Mucosa of descending colon (tissue), 3 donors: ENCODE measurements around the gene PUDP. TPM values are rescaled to one million over a fixed set of nuclear protein-coding genes. Genes with fewer than 3 reads are reported as not detected.

Experiments
- ATAC-seq: fragments of 200-7000 bp; cut with Tn5 transposase; one replicate; pipeline ENCODE4 v1.9.1; 2020; ENCODE audit warnings: mild to moderate bottlenecking, moderate library complexity
- DNase-seq, 3 donors: peaks; one replicate each; pipeline ENCODE4 v3.0.0-alpha.2; 2020
- H3K36me3 ChIP-seq: fragments of 200-600 bp; one replicate; pipeline ENCODE4 v1.8.0; 2021; ENCODE audit warnings: low read depth, mild to moderate bottlenecking
- H3K4me1 ChIP-seq: fragments of 200-600 bp; one replicate; pipeline ENCODE4 v1.8.0; 2021; ENCODE audit warnings: low read depth, mild to moderate bottlenecking
- H3K4me3 ChIP-seq: fragments of 200-600 bp; one replicate; pipeline ENCODE4 v1.8.0; 2021; ENCODE audit warnings: mild to moderate bottlenecking
- H3K9me3 ChIP-seq: fragments of 200-600 bp; one replicate; pipeline ENCODE4 v1.8.0; 2021; ENCODE audit warnings: mild to moderate bottlenecking
- CTCF ChIP-seq: fragments of 200-600 bp; IDR thresholded peaks from one replicate; pipeline ENCODE4 v1.8.0; 2022; ENCODE audit warnings: antibody characterized with exemption, mild to moderate bottlenecking
- intact Hi-C, 2 donors: fragments of 100-400 bp; cut with DNase I in 1 of 2; cut with micrococcal nuclease in 1 of 2; formaldehyde crosslinking; loops; one replicate each; pipeline versions ENCODE4 v1.11.0 to v1.11.1; 2022; cut with DNase I, micrococcal nuclease
- total RNA-seq, 3 donors: library from RNA; stranded (reverse); fragmentation: NEBNext Ultra II Directional in 2 of 3; extraction: Animal tissue kit (Norgen Biotek cat#: 25700) in 2 of 3; gene quantifications; one replicate each; pipeline versions ENCODE4 v1.2.1 to v1.2.4, GENCODE V29; 2021 to 2023
- donor health status: DM: no; HTN: no; CAD: no; lungs with moderate emphysema.
- donor health status: DM: no; HTN: no; CAD: no.
- donor health status: DM: no; HTN: yes; CAD: no.

PUDP gene
- total RNA-seq, 3 donors from 2014 or later, result 16.4 to 38.5 (median 32.3) TPM

GRCh38 chrX:7088968-7089615 is 58.9 kb downstream of the PUDP start:
- Histone ChIP-seq H3K9me3 (no peaks in the 10 kb centered on the region), H3K36me3 (no peaks in the 10 kb centered on the region), H3K4me1 (no peaks in the 10 kb centered on the region), H3K4me3 (no peak overlapping the region)
- no peak for DNase-seq
- intact Hi-C loops, result no loop called here
- no peak for TF ChIP-seq CTCF
- peak; percentile 23 for ATAC-seq

GRCh38 chrX:7086384-7086783 is 61.6 kb downstream of the PUDP start:
- ATAC-seq, result no peak
- TF ChIP-seq CTCF, result no peak

GRCh38 chrX:7085879-7086278 is 62.1 kb downstream of the PUDP start:
- ATAC-seq (no peak), DNase-seq (no peak)
- no peak for TF ChIP-seq CTCF
- Histone ChIP-seq H3K4me1 (no peaks in the 10 kb centered on the region), H3K36me3 (no peaks in the 10 kb centered on the region), H3K9me3 (no peaks in the 10 kb centered on the region), H3K4me3 (no peak overlapping the region)
- intact Hi-C loops, result no loop called here

More at GRCh38 chrX:7086384-7086783, 61.6 kb downstream of the PUDP start:
- Histone ChIP-seq H3K9me3 (no peaks in the 10 kb centered on the region), H3K36me3 (no peaks in the 10 kb centered on the region), H3K4me1 (no peaks in the 10 kb centered on the region), H3K4me3 (no peak overlapping the region)
- no peak for DNase-seq
- intact Hi-C loops, result no loop called here

DNA sequence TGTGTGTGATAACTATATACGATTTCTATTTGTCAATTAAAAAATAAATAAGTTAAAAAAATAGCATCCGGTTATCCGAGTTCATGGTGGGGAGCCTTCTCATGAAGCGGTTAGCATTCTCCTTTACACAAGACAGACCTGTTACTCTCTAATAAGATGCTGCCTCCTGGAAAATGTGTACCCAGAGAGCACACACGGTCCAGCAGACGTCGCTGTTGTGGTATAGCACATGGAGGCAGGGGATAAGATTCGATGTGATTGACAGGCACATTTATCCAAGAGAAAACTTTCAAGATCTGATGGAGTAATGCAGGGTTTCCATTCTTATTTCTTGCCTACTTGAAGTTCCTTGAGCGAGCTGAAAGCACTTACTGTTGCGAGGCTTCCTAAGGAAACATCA is 63.1 kb downstream of the PUDP start:
- Histone ChIP-seq H3K4me1 (no peaks in the 10 kb centered on the region), H3K4me3 (no peak overlapping the region), H3K9me3 (no peaks in the 10 kb centered on the region), H3K36me3 (no peaks in the 10 kb centered on the region)
- no peak for TF ChIP-seq CTCF
- DNase-seq (no peak), ATAC-seq (no peak)
- intact Hi-C loops, result no loop called here

DNA sequence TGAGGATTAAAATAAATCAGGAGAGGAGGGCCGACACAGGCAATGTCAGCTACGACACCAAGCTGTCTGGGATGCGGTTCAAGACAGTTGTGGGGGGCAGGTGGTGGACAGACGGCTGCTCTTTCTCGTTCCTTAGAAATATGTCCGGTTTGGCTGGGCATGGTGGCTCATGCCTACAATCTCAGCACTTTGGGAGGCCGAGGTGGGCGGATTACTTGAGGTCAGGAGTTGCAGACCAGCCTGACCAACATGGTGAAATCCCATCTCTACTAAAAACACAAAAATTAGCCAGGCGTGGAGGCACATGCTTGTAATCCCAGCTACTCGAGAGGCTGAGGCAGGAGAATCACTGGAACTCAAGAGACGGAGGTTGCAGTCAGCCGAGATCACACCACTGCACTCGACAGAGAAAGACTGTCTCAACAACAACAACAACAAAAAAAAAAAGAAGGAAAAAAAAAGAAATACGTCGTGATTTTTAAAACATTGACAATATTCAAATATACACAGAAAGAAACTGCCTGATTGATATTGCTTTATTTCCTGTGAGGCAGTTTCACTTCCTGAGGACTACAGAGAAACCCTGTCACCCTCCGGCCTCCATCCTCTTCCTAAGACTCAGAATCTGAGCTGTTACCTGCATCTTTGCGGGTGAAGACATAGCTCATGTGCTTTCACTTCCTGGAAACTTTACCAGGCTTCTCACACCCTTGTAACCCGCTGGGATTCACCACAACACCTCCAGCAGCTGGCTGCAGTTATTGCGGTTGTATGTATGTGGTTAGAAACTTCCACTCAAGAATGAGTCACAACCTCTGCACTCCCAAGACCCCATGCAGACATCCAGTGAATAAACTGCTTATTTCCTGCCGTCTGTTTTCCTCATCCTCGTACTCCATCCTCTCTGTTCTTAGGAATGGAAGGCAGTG is 64.2 kb downstream of the PUDP start:
- H3K36me3 ChIP-seq, result no peaks in the 10 kb centered on the region
- H3K4me3 ChIP-seq, result no peak overlapping the region
- no peaks in the 10 kb centered on the region for H3K9me3 ChIP-seq
- peak in 1 of 3 donors; percentile 29 for DNase-seq
- intact Hi-C loops, result no loop called here
- no peak for TF ChIP-seq CTCF
- peak; percentile 84 for ATAC-seq
- no peaks in the 10 kb centered on the region for H3K4me1 ChIP-seq
